HL-60 (cell line): ENCODE data around the gene BDNF.
"Not testable (repeated sequence)": the region's sequence is repeated elsewhere in the genome, so short reads cannot be mapped to it uniquely, and the experiment has no call there.

Experiments used
- DNase-seq, 2 experiments: peaks; one replicate each; pipeline ENCODE4 v3.0.0-alpha.2; 2010 to 2020; ENCODE audit warnings: low read depth in 1 of 2, low spot score in 1 of 2
- H3K27ac ChIP-seq: fragments of 250-450 bp; sonication (Bioruptor Pico); replicated peaks from 2 replicates; pipeline ENCODE4 v1.5.1; 2020; ENCODE audit warnings: mild to moderate bottlenecking, moderate library complexity
- H3K27me3 ChIP-seq: fragments of 250-450 bp; sonication (Bioruptor Pico); 2 replicates; pipeline ENCODE4 v1.5.1; 2021; ENCODE audit warnings: mild to moderate bottlenecking, moderate library complexity; ENCODE audit not compliant: insufficient read depth, poor library complexity, severe bottlenecking
- H3K4me3 ChIP-seq: replicated peaks from 2 replicates; pipeline ENCODE4 v1.5.1; 2011; ENCODE audit warnings: mild to moderate bottlenecking, control low read depth, low read length; ENCODE audit not compliant: insufficient read depth
- GABPA ChIP-seq: IDR thresholded peaks from 2 replicates; pipeline ENCODE4 v1.6.1; 2012; ENCODE audit warnings: low read depth
- POLR2AphosphoS5 ChIP-seq: IDR thresholded peaks from 2 replicates; pipeline ENCODE4 v1.6.1; 2012; ENCODE audit warnings: low read depth
- SPI1 ChIP-seq: IDR thresholded peaks from 2 replicates; pipeline ENCODE4 v1.6.1; 2012; ENCODE audit warnings: low read depth, mild to moderate bottlenecking, borderline replicate concordance
- TF ChIP-seq, protein P1 (sequence below): IDR thresholded peaks from 2 replicates; pipeline ENCODE4 v1.6.1; 2012; ENCODE audit warnings: low read depth; ENCODE audit not compliant: insufficient replicate concordance
- TF ChIP-seq, protein P2 (sequence below): IDR thresholded peaks from one replicate; pipeline ENCODE4 v1.5.1; 2011; ENCODE audit warnings: low read length, control low read depth, inconsistent platforms; ENCODE audit not compliant: insufficient read depth

Gene BDNF

DNA sequence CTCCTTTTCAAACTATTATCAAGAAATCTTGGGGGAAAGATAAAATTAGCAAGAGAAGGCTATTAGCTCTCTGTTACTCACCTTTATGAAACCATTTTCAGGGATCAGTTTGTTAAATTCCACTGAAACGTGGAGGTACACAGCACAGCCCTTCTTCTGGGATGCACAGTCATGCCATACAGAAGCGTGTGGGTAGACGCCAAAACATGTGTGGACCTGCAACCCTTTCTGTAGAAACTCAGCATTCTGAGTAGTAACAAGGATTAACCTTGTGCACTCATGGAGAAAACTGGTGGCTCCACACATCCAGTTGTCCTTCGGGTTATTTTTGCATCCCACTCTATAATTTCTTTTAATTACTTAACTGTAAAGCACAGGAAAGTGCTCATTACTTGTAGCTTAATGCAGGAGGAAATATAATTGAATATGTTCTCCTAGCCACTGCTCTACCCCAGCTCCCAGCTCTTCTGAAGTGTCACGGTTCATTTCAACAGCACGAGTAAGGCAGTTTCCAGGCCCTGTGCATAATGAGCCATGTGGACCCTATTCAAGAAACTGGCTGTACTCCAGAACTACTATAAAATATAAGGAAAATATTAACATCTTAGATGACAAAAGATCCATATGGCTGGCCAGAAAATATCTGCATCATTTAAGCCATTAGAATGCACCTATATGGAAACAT is 26.1 kb downstream of the BDNF start:
- no peak overlapping the region for H3K27ac ChIP-seq
- TF ChIP-seq GABPA (no peak), SPI1 (no peak), POLR2AphosphoS5 (no peak)
- TF ChIP-seq, protein P1, sequence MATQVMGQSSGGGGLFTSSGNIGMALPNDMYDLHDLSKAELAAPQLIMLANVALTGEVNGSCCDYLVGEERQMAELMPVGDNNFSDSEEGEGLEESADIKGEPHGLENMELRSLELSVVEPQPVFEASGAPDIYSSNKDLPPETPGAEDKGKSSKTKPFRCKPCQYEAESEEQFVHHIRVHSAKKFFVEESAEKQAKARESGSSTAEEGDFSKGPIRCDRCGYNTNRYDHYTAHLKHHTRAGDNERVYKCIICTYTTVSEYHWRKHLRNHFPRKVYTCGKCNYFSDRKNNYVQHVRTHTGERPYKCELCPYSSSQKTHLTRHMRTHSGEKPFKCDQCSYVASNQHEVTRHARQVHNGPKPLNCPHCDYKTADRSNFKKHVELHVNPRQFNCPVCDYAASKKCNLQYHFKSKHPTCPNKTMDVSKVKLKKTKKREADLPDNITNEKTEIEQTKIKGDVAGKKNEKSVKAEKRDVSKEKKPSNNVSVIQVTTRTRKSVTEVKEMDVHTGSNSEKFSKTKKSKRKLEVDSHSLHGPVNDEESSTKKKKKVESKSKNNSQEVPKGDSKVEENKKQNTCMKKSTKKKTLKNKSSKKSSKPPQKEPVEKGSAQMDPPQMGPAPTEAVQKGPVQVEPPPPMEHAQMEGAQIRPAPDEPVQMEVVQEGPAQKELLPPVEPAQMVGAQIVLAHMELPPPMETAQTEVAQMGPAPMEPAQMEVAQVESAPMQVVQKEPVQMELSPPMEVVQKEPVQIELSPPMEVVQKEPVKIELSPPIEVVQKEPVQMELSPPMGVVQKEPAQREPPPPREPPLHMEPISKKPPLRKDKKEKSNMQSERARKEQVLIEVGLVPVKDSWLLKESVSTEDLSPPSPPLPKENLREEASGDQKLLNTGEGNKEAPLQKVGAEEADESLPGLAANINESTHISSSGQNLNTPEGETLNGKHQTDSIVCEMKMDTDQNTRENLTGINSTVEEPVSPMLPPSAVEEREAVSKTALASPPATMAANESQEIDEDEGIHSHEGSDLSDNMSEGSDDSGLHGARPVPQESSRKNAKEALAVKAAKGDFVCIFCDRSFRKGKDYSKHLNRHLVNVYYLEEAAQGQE = no peak
- TF ChIP-seq, protein P2, sequence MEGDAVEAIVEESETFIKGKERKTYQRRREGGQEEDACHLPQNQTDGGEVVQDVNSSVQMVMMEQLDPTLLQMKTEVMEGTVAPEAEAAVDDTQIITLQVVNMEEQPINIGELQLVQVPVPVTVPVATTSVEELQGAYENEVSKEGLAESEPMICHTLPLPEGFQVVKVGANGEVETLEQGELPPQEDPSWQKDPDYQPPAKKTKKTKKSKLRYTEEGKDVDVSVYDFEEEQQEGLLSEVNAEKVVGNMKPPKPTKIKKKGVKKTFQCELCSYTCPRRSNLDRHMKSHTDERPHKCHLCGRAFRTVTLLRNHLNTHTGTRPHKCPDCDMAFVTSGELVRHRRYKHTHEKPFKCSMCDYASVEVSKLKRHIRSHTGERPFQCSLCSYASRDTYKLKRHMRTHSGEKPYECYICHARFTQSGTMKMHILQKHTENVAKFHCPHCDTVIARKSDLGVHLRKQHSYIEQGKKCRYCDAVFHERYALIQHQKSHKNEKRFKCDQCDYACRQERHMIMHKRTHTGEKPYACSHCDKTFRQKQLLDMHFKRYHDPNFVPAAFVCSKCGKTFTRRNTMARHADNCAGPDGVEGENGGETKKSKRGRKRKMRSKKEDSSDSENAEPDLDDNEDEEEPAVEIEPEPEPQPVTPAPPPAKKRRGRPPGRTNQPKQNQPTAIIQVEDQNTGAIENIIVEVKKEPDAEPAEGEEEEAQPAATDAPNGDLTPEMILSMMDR = no peak
- H3K4me3 ChIP-seq = no peak overlapping the region
- no peak for DNase-seq
- H3K27me3 ChIP-seq = no peaks in the 10 kb centered on the region

DNA sequence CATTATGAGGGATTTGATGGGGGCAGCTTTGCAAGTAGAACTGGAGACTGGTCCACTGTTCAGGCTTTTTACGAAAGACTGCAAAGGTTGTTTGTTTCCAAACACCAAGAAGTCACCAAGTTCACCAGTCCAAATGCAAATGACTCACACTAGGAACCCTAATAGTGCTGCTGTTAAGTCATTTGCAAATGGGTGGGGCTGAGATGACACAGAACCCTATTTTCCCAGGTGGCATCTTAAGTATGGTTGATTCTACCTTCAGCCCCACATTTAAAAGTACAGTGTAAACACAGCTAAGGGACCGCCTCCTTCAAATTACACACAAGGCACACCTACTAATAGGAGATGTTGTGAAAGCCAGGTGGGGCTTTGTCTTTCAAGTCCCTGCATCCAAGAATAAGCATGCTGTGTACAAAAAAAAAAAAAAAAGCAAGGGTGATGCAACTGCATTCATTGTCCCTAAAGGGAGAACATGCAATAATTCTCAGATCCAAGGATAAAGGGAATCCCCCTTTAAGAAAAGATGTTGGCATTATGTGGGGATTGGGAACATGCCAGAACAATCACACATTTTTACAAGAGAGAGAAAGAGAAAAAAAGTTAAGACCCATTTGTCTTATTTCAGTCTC is 27.3 kb downstream of the BDNF start:
- no peak for DNase-seq
- H3K4me3 ChIP-seq = no peak overlapping the region
- H3K27ac ChIP-seq = no peak overlapping the region
- no peaks in the 10 kb centered on the region for H3K27me3 ChIP-seq
- no peak for TF ChIP-seq SPI1

DNA sequence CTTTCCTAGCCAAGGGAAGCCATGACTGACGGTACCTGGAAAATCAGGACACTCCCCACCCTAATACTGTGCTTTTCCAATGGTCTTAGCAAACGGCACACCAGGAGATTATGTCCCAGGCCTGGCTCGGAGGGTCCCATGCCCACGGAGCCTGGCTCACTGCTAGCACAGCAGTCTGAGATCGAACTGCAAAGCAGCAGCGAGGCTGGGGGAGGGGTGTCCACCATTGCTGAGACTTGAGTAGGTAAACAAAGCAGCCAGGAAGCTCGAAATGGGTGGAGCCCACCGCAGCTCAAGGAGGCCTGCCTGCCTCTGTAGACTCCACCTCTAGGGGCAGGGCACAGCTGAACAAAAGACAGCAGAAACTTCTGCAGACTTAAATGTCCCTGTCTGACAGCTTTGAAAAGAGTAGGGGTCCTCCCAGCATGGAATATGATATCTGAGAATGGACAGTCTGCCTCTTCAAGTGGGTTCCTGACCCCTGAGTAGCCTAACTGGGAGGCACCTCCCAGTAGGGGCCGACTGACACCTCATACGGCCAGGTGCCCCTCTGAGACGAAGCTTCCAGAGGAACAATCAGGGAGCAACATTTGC is 34.6 kb downstream of the BDNF start:
- H3K4me3 ChIP-seq, H3K27ac ChIP-seq, H3K27me3 ChIP-seq, DNase-seq: not testable (repeated sequence)

DNA sequence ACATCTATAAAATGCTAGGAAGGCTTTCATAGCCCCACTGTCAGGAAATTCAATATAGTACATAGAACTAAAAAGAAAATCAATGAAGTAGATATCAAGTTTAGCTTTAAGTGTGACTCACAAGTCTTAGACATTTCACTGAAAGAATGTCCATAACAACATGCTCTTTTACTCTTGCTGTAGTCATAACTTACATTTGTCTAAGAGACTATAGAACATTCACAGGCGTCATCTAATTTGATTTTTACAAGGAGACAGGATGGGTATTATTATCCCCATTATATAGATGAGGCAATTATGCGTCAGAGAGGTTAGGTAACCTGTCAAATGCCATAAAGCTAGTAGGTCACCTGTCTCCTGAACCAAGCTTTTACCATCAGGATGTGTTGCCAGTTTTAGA is 36.9 kb downstream of the BDNF start:
- DNase-seq = no peak
- TF ChIP-seq SPI1 = no peak
- no peak for TF ChIP-seq GABPA
- TF ChIP-seq, protein P1 = no peak
- TF ChIP-seq, protein P2 = no peak
- TF ChIP-seq POLR2AphosphoS5 = no peak
- H3K27ac ChIP-seq = no peak overlapping the region

More for the DNA sequence above, 36.9 kb downstream of the BDNF start:
- H3K4me3 ChIP-seq = no peak overlapping the region
- no peaks in the 10 kb centered on the region for H3K27me3 ChIP-seq
